NCI-H2227 (cell line): ENCODE results near the gene TMTC1.

Experiments used
- DNase-seq: peaks from one replicate; lab custom pipeline; 2025; ENCODE audit not compliant: unreplicated experiment; lab: John Stamatoyannopoulos, UW

TMTC1 gene

DNA sequence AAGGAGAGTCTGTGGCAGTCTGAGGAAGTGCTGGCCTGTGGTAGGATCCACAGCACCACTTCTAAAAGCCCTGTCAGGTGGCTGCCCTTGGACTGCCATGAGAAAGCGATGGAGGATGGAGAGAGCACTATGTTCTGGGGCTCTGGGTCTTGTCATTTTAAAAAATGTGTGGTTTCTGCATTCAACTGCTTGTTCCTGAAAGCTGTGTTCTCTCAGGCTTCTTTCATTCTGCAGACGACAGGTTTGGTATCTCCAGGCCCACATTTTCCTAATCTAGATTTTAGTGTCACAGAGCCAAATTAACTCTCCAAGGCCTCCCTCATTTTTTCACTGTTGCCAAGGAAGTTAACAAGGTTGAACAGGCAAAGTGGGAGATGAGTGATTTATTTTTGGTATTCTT, 296.8 kb downstream of the TMTC1 start:
- no peak for DNase-seq

DNA sequence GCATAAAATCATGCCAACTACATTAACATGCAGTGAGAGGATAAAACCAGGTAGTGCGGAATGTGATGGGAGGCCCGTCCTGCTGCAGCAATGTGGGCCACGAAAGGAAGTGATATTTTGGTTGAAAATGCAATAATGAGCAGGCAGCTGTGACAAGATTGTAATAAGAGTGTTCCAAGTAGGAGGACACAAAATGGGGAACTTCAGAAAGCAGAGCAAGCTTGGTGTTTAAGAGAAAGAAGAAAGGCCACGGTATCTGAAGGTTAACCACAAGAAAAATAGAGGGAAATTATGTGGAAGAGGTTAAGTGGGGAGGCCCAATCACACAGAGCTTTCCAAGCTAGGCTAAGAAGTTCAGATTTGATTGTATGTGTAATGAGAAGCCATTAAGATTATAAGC, 320.5 kb downstream of the TMTC1 start:
- DNase-seq: no peak

DNA sequence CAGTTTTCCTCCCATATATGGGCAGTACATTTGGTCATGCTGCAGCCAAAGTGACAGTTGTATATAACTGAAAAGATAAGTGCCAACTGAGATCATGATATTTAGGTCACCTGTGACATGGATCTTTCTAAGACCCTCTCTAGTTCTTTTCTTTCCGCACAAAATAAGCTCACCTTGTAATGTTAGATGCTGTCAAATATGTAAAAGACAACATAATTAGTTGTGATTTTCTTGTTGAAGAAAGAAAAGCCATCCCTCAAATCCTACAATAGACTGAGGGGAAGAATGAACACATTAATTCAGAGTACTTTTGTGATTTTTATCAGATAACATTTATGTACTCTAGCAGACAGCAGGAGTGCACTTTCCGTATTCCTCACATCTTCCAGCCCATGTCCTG, 323.7 kb downstream of the TMTC1 start:
- no peak for DNase-seq

DNA sequence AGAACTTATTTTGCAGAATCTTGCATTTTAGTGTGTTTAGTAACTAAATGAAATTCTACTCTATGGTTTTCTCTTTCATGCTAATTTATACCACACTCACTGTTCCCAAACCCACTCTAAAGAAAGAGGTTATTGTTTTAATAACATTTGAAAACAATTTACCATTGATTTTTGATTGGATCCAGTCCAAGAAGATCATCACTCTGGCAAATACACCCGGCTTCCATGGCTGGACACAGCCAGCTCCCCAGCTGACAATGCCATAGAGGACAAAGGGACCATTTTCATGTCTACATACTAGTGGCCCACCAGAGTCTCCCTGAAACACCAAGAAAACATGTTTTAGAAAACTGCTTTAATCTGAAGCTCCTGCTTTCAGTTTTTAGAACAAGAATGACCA, 328.7 kb downstream of the TMTC1 start:
- DNase-seq: no peak

DNA sequence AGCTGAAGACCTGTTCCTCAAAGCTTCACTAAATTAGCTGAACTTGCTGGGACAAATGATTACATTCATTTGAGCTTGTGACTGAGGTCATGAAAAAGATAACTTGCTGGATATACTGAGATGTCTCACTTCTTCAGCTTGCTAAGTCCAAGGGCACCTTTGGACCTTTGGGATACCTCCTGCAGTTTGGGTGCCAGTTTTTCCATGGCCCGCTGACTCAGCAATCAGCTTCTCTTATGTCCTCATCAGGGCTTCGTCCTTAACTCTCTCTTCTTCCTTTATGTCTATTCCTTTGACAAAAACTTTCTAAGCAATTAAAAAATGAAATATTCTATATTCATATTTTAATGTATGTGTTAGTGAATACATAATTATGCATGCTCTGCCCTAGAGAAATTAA, 331.9 kb downstream of the TMTC1 start:
- DNase-seq: no peak
